WTC11 (cell line): ENCODE data around the gene PDZD2. TPM values are rescaled to one million over a fixed set of nuclear protein-coding genes. Genes with fewer than 3 reads are reported as not detected.

Source experiments
- ATAC-seq: fragments of 200-7000 bp; cut with Tn5 transposase; 2 replicates; pipeline ENCODE4 v1.10.0; 2021; ENCODE audit warnings: mild to moderate bottlenecking, moderate library complexity
- CTCF ChIA-PET: fragments of 300-600 bp; sonication (Branson Sonifier 250); formaldehyde crosslinking; loops from one replicate; lab custom pipeline; 2021; ENCODE audit warnings: antibody characterized with exemption; lab: Charles Lee
- POLR2A ChIA-PET: fragments of 350-600 bp; sonication (Branson Sonifier 250); formaldehyde crosslinking; loops from one replicate; lab custom pipeline; 2021; ENCODE audit warnings: antibody characterized with exemption; lab: Charles Lee
- DNase-seq: peaks from one replicate; pipeline ENCODE4 v3.0.0; 2021; ENCODE audit warnings: low spot score
- H3K27ac Mint-ChIP-seq: 2 replicates; pipeline ENCODE4 v1.8.0; 2021; ENCODE audit warnings: mixed read lengths
- H3K27me3 Mint-ChIP-seq: 2 replicates; pipeline ENCODE4 v1.8.0; 2021; ENCODE audit warnings: low read depth, mild to moderate bottlenecking, moderate library complexity, mixed read lengths
- H3K36me3 Mint-ChIP-seq: 2 replicates; pipeline ENCODE4 v1.8.0; 2021; ENCODE audit warnings: mixed read lengths
- H3K4me1 Mint-ChIP-seq: 2 replicates; pipeline ENCODE4 v1.8.0; 2022; ENCODE audit warnings: mixed read lengths
- H3K4me3 Mint-ChIP-seq: 2 replicates; pipeline ENCODE4 v1.8.0; 2021; ENCODE audit warnings: mild to moderate bottlenecking, moderate library complexity, mixed read lengths
- H3K9me3 Mint-ChIP-seq: 2 replicates; pipeline ENCODE4 v1.8.0; 2021; ENCODE audit warnings: mixed read lengths
- ATF1 ChIP-seq: sonication (generic); formaldehyde crosslinking; IDR thresholded peaks from 2 replicates; pipeline ENCODE4 v1.8.1; 2023; ENCODE audit warnings: mild to moderate bottlenecking, moderate library complexity, missing genetic modification reagents
- CREB1 ChIP-seq: sonication (generic); formaldehyde crosslinking; IDR thresholded peaks from 2 replicates; pipeline ENCODE4 v1.8.0; 2023; ENCODE audit warnings: mild to moderate bottlenecking, missing genetic modification reagents
- ELF4 ChIP-seq: sonication (generic); formaldehyde crosslinking; IDR thresholded peaks from 2 replicates; pipeline ENCODE4 v1.8.1; 2022; ENCODE audit warnings: low read depth, mild to moderate bottlenecking, moderate library complexity, missing genetic modification reagents
- ESRRA ChIP-seq: sonication (generic); formaldehyde crosslinking; IDR thresholded peaks from 2 replicates; pipeline ENCODE4 v1.8.1; 2022; ENCODE audit warnings: mild to moderate bottlenecking, missing genetic modification reagents, borderline replicate concordance
- ETV6 ChIP-seq: sonication (generic); formaldehyde crosslinking; IDR thresholded peaks from 2 replicates; pipeline ENCODE4 v1.8.1; 2022; ENCODE audit warnings: mild to moderate bottlenecking, missing genetic modification reagents
- FOXP1 ChIP-seq: sonication (generic); formaldehyde crosslinking; IDR thresholded peaks from 2 replicates; pipeline ENCODE4 v1.8.0; 2022; ENCODE audit warnings: missing genetic modification reagents, mild to moderate bottlenecking, moderate library complexity, borderline replicate concordance
- KAT7 ChIP-seq: sonication (generic); formaldehyde crosslinking; IDR thresholded peaks from 2 replicates; pipeline ENCODE4 v1.8.1; 2023; ENCODE audit warnings: missing genetic modification reagents, mild to moderate bottlenecking, borderline replicate concordance
- RELA ChIP-seq: sonication (generic); formaldehyde crosslinking; IDR thresholded peaks from 2 replicates; pipeline ENCODE4 v1.8.1; 2022; ENCODE audit warnings: missing genetic modification reagents, mild to moderate bottlenecking, borderline replicate concordance
- RORB ChIP-seq: fragments of 250-450 bp; sonication (Bioruptor Pico); IDR thresholded peaks from 2 replicates; pipeline ENCODE4 v1.9.0; 2021; ENCODE audit warnings: mild to moderate bottlenecking
- total RNA-seq: library from RNA; stranded (reverse); gene quantifications from 3 replicates; pipeline ENCODE4 v1.2.3, GENCODE V29; 2021
- TF ChIP-seq, protein P1 (sequence below): fragments of 200-600 bp; IDR thresholded peaks from 2 replicates; pipeline ENCODE4 v1.8.0; 2022; ENCODE audit warnings: antibody characterized with exemption
- TF ChIP-seq, protein P2 (sequence below): sonication (generic); formaldehyde crosslinking; IDR thresholded peaks from 2 replicates; pipeline ENCODE4 v1.8.0; 2022; ENCODE audit warnings: mild to moderate bottlenecking, missing genetic modification reagents
- TF ChIP-seq, protein P3 (sequence below): fragments of 250-450 bp; sonication (Bioruptor Pico); conservative IDR thresholded peaks from 2 replicates; pipeline ENCODE4 v1.9.0; 2021; ENCODE audit warnings: mild to moderate bottlenecking
- TF ChIP-seq, protein P4 (sequence below): sonication (generic); formaldehyde crosslinking; conservative IDR thresholded peaks from 2 replicates; pipeline ENCODE4 v1.8.1; 2023; ENCODE audit warnings: mild to moderate bottlenecking, low read depth, missing genetic modification reagents, moderate library complexity
- TF ChIP-seq, protein P5 (sequence below): sonication (generic); formaldehyde crosslinking; IDR thresholded peaks from 2 replicates; pipeline ENCODE4 v1.8.1; 2023; ENCODE audit warnings: mild to moderate bottlenecking, missing genetic modification reagents, moderate library complexity
- TF ChIP-seq, protein P6 (sequence below): sonication (generic); formaldehyde crosslinking; IDR thresholded peaks from 2 replicates; pipeline ENCODE4 v1.8.0; 2022; ENCODE audit warnings: mild to moderate bottlenecking, missing genetic modification reagents

PDZD2 gene
- total RNA-seq, 1 experiment from 2014 or later: 11.4 TPM

DNA sequence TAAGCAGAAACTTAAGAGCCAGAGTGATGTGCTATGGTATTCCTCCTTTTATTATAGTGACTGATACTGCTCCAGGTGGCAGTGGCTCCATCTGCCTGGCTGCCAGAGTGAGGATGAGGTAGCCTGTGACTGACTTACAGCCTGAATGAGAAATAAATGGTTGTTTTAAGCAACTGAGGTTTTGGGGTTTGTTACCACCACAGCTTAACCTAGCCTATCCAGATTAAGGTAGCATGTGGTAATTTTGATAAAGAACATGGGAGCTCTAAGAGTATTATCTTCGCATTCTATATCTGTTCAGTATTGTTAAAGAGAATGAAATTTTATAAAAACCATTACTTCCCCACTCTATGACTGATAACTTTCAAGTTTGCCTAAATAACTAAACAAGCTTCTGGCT is 496.2 kb downstream of the PDZD2 start:
- H3K27ac Mint-ChIP-seq: no peak overlapping the region; the same call in 1 of the 2 replicates
- POLR2A ChIA-PET: no interaction called here
- ATAC-seq: no peak

DNA sequence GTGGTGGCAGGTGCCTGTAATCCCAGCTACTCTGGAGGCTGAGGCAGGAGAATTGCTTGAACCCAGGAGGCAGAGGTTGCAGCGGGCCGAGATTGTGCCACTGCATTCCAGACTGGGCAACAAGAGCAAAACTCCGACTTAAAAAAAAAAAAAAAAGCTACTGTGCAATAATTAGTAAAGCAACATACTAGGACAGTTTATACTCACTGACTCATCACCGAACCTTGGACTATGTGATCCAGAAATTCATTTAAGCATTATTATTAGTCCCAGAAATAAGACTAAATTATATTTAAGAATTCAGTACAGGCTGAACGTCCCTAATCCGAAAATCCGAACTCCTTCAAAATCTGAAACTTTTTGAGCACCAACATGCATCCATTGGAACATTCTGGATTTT is 497.4 kb downstream of the PDZD2 start:
- POLR2A ChIA-PET: interaction anchor here (0.7 kb wide), 1 partner anchor 100 kb away, joined by 3 read pairs; no protein-coding TSS in a partner anchor

More for the DNA sequence above, 496.2 kb downstream of the PDZD2 start:
- TF ChIP-seq CREB1 (CRISPR knock-in tag): no peak
- TF ChIP-seq ELF4 (CRISPR knock-in tag): no peak
- TF ChIP-seq, protein P1, sequence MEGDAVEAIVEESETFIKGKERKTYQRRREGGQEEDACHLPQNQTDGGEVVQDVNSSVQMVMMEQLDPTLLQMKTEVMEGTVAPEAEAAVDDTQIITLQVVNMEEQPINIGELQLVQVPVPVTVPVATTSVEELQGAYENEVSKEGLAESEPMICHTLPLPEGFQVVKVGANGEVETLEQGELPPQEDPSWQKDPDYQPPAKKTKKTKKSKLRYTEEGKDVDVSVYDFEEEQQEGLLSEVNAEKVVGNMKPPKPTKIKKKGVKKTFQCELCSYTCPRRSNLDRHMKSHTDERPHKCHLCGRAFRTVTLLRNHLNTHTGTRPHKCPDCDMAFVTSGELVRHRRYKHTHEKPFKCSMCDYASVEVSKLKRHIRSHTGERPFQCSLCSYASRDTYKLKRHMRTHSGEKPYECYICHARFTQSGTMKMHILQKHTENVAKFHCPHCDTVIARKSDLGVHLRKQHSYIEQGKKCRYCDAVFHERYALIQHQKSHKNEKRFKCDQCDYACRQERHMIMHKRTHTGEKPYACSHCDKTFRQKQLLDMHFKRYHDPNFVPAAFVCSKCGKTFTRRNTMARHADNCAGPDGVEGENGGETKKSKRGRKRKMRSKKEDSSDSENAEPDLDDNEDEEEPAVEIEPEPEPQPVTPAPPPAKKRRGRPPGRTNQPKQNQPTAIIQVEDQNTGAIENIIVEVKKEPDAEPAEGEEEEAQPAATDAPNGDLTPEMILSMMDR: no peak
- TF ChIP-seq ESRRA (CRISPR knock-in tag): no peak
- no peak for TF ChIP-seq RELA
- TF ChIP-seq KAT7 (CRISPR knock-in tag): no peak
- TF ChIP-seq RORB: no peak
- TF ChIP-seq ETV6: no peak
- TF ChIP-seq ATF1 (CRISPR knock-in tag): no peak
- H3K36me3 Mint-ChIP-seq: peaks cover 27% of the 10 kb centered on the region
- no peaks in the 10 kb centered on the region for H3K27me3 Mint-ChIP-seq
- H3K4me1 Mint-ChIP-seq: no peaks in the 10 kb centered on the region
- H3K9me3 Mint-ChIP-seq: no peaks in the 10 kb centered on the region
- H3K4me3 Mint-ChIP-seq: no peak overlapping the region
- CTCF ChIA-PET: interaction anchor here (0.7 kb wide), 1 partner anchor 455 kb away, joined by 4 read pairs; no protein-coding TSS in a partner anchor
- DNase-seq: no peak

More for the DNA sequence above, 497.4 kb downstream of the PDZD2 start:
- Mint-ChIP-seq H3K4me1 (no peaks in the 10 kb centered on the region), H3K36me3 (peaks cover 29% of the 10 kb centered on the region), H3K27me3 (no peaks in the 10 kb centered on the region), H3K27ac (no peak overlapping the region), H3K9me3 (no peaks in the 10 kb centered on the region), H3K4me3 (no peak overlapping the region)
- ATAC-seq (no peak), DNase-seq (no peak)
- TF ChIP-seq ATF1 (CRISPR knock-in tag) (no peak), FOXP1 (no peak), CREB1 (CRISPR knock-in tag) (no peak)
- TF ChIP-seq, protein P2, sequence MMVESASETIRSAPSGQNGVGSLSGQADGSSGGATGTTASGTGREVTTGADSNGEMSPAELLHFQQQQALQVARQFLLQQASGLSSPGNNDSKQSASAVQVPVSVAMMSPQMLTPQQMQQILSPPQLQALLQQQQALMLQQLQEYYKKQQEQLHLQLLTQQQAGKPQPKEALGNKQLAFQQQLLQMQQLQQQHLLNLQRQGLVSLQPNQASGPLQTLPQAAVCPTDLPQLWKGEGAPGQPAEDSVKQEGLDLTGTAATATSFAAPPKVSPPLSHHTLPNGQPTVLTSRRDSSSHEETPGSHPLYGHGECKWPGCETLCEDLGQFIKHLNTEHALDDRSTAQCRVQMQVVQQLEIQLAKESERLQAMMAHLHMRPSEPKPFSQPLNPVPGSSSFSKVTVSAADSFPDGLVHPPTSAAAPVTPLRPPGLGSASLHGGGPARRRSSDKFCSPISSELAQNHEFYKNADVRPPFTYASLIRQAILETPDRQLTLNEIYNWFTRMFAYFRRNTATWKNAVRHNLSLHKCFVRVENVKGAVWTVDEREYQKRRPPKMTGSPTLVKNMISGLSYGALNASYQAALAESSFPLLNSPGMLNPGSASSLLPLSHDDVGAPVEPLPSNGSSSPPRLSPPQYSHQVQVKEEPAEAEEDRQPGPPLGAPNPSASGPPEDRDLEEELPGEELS (CRISPR knock-in tag): no peak
- TF ChIP-seq, protein P3, sequence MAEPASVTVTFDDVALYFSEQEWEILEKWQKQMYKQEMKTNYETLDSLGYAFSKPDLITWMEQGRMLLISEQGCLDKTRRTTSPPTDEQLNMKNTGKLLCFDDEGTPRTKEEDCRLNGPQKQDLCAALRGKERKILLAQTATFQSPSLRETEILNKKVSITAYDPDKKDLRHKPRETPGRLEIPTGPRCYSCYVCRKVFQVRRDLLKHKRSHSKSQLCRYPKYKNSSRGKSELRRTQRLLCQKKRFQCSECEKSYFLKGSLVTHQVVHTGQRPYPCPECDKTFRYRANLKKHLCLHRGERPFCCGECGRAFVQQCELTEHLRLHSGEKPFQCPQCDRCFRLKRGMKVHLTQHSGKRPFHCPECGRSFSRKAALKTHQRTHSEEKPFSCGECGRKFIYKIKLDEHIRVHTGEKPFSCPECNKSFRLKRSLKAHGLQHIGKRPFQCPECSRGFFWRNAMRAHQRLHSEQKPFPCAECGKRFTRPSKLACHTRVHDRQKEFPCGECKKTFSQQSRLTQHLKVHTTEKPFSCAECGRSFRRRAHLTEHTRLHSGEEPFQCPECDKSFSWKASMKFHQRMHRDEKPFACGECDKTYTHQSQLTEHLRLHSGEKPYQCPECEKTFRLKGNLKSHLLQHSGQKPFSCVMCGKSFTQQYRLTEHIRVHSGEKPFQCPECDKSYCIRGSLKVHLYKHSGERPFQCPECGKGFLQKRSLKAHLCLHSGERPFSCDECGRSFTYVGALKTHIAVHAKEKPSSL (CRISPR knock-in tag): no peak
- TF ChIP-seq, protein P4, sequence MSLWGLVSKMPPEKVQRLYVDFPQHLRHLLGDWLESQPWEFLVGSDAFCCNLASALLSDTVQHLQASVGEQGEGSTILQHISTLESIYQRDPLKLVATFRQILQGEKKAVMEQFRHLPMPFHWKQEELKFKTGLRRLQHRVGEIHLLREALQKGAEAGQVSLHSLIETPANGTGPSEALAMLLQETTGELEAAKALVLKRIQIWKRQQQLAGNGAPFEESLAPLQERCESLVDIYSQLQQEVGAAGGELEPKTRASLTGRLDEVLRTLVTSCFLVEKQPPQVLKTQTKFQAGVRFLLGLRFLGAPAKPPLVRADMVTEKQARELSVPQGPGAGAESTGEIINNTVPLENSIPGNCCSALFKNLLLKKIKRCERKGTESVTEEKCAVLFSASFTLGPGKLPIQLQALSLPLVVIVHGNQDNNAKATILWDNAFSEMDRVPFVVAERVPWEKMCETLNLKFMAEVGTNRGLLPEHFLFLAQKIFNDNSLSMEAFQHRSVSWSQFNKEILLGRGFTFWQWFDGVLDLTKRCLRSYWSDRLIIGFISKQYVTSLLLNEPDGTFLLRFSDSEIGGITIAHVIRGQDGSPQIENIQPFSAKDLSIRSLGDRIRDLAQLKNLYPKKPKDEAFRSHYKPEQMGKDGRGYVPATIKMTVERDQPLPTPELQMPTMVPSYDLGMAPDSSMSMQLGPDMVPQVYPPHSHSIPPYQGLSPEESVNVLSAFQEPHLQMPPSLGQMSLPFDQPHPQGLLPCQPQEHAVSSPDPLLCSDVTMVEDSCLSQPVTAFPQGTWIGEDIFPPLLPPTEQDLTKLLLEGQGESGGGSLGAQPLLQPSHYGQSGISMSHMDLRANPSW (CRISPR knock-in tag): no peak
- TF ChIP-seq, protein P5, sequence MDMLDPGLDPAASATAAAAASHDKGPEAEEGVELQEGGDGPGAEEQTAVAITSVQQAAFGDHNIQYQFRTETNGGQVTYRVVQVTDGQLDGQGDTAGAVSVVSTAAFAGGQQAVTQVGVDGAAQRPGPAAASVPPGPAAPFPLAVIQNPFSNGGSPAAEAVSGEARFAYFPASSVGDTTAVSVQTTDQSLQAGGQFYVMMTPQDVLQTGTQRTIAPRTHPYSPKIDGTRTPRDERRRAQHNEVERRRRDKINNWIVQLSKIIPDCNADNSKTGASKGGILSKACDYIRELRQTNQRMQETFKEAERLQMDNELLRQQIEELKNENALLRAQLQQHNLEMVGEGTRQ (CRISPR knock-in tag): no peak
- TF ChIP-seq, protein P6, sequence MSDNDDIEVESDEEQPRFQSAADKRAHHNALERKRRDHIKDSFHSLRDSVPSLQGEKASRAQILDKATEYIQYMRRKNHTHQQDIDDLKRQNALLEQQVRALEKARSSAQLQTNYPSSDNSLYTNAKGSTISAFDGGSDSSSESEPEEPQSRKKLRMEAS (CRISPR knock-in tag): no peak
- CTCF ChIA-PET: interaction anchor here (1.4 kb wide), 1 partner anchor 9 kb away, joined by 5 read pairs; no protein-coding TSS in a partner anchor
